Sigmoid colon (tissue), 7 donors: ENCODE data around the gene LIMS2. TPM values are rescaled to one million over a fixed set of nuclear protein-coding genes. Genes with fewer than 3 reads are reported as not detected.

Experiments
- DNase-seq: peaks from one replicate; pipeline ENCODE4 v3.0.0-alpha.2; 2019
- H3K27ac ChIP-seq, 4 donors: fragments of 200-600 bp; sonication (generic); one replicate each; pipeline ENCODE4 v1.5.1; 2016 to 2019; ENCODE audit warnings: mild to moderate bottlenecking in 1 of 4
- H3K27me3 ChIP-seq, 3 donors: fragments of 200-600 bp; sonication (generic); one replicate each; pipeline ENCODE4 v1.5.1; 2019; ENCODE audit warnings: mild to moderate bottlenecking in 1 of 3
- H3K36me3 ChIP-seq, 4 donors: fragments of 200-600 bp; sonication (generic); one replicate each; pipeline ENCODE4 v1.5.1; 2016 to 2019
- H3K4me1 ChIP-seq, 4 donors: fragments of 200-600 bp; sonication (generic); one replicate each; pipeline ENCODE4 v1.5.1; 2017 to 2019
- H3K4me3 ChIP-seq, 4 donors: fragments of 200-600 bp; sonication (generic); one replicate each; pipeline ENCODE4 v1.5.1; 2017 to 2019; ENCODE audit warnings: mild to moderate bottlenecking in 2 of 4, moderate library complexity in 1 of 4
- H3K9me3 ChIP-seq, 4 donors: fragments of 200-600 bp in 3 of 4; sonication (generic) in 3 of 4; one replicate each; pipeline versions ENCODE4 v1.5.1 to v1.6.1; 2013 to 2019
- CTCF ChIP-seq, 4 experiments: fragments of 450-650 bp in 3 of 4; fragments of 200-600 bp in 1 of 4; IDR thresholded peaks; one replicate each; pipeline ENCODE4 v1.5.1; 2016 to 2019; ENCODE audit warnings: antibody characterized with exemption in 4 of 4, mild to moderate bottlenecking in 3 of 4, moderate library complexity in 2 of 4
- EP300 ChIP-seq, 4 donors: sonication (generic); formaldehyde crosslinking; IDR thresholded peaks; one replicate each; pipeline ENCODE4 v1.6.1; 2017; ENCODE audit warnings: antibody characterized with exemption in 4 of 4
- POLR2A ChIP-seq, 2 donors: fragments of 450-650 bp; IDR thresholded peaks; one replicate each; pipeline ENCODE4 v1.6.1; 2016; ENCODE audit warnings: antibody characterized with exemption in 2 of 2, mild to moderate bottlenecking in 2 of 2, moderate library complexity in 2 of 2
- POLR2AphosphoS5 ChIP-seq, 4 donors: sonication (generic); formaldehyde crosslinking; IDR thresholded peaks; one replicate each; pipeline ENCODE4 v1.6.1; 2017; ENCODE audit warnings: antibody characterized with exemption in 4 of 4
- WGBS, 2 donors: extraction: QIAGEN DNeasy Blood & Tissue Kit; methylation state at CpG; one replicate each; pipeline ENCODE4 v1.1.7; 2013; 5-methylcytosine and 5-hydroxymethylcytosine counted together
- intact Hi-C: fragments of 100-400 bp; cut with DNase I; formaldehyde crosslinking; loops from one replicate; pipeline ENCODE4 v1.15.1; 2023
- polyA plus RNA-seq, 3 donors: library from polyadenylated mRNA; stranded (reverse); fragments of 200-250 nt; gene quantifications; one replicate each; pipeline ENCODE4 v1.2.3, GENCODE V29; 2013
- total RNA-seq, 4 donors: library from RNA; depleted of rRNA; stranded (reverse); fragments of >200 nt; gene quantifications; one replicate each; pipeline ENCODE4 v1.1.0, GENCODE V29; 2016
- donor health status: healthy with polysubstance abuse.
- donor health status: Bipolar disorder and iron deficiency.
- donor health status: healthy.

Gene LIMS2
- total and polyA plus RNA-seq, 7 donors, result 3.2 to 357 (median 125) TPM

GRCh38 chr2:127656569-127657231 lies 18.6 kb downstream of the LIMS2 start:
- TF ChIP-seq POLR2AphosphoS5 (IDR thresholded peaks at IDR 0.05) (no peak), EP300 (IDR thresholded peaks at IDR 0.05) (no peak), POLR2A (IDR thresholded peaks at IDR 0.05) (no peak), CTCF (IDR thresholded peaks at IDR 0.05) (no peak)
- H3K4me1 ChIP-seq, result peaks cover 0 to 100% (median 99%) of the 10 kb centered on the region in 4 donors
- H3K4me3 ChIP-seq, result no peak overlapping the region
- peak overlapping the region; percentile 86 to 97 (median 92) for H3K27ac ChIP-seq
- no peaks in the 10 kb centered on the region for H3K9me3 ChIP-seq
- peaks cover 7 to 51% (median 33%) of the 10 kb centered on the region in 4 donors for H3K36me3 ChIP-seq
- H3K27me3 ChIP-seq, result no peaks in the 10 kb centered on the region
- intact Hi-C loops, result no loop called here
- 81 to 87% methylated on average over 15 of the region's 15 CpGs for WGBS, 2 donors
- DNase-seq, result peak; percentile 56

GRCh38 chr2:127655209-127656073 lies 19.9 kb downstream of the LIMS2 start:
- H3K27ac ChIP-seq, result peak overlapping the region; percentile 86 to 97 (median 92)
- H3K36me3 ChIP-seq, result peaks cover 7 to 43% (median 32%) of the 10 kb centered on the region in 4 donors
- no peaks in the 10 kb centered on the region for H3K9me3 ChIP-seq
- H3K27me3 ChIP-seq, result no peaks in the 10 kb centered on the region
- 88 to 89% methylated on average over 16 of the region's 16 CpGs for WGBS, 2 donors
- intact Hi-C loops, result no loop called here
- peak overlapping the region in 1 of 4 donors; percentile 2 for H3K4me3 ChIP-seq
- DNase-seq, result peak; percentile 79
- H3K4me1 ChIP-seq, result peaks cover 0 to 100% (median 99%) of the 10 kb centered on the region in 4 donors
- TF ChIP-seq POLR2A (IDR thresholded peaks at IDR 0.05) (no peak), POLR2AphosphoS5 (IDR thresholded peaks at IDR 0.05) (peak in 2 of 4 donors; percentile 45 to 53)

GRCh38 chr2:127654838-127655175 lies 20.5 kb downstream of the LIMS2 start:
- peaks cover 0 to 100% (median 99%) of the 10 kb centered on the region in 4 donors for H3K4me1 ChIP-seq
- H3K27ac ChIP-seq, result peak overlapping the region; percentile 86 to 97 (median 92)

GRCh38 chr2:127654084-127654837 lies 21.1 kb downstream of the LIMS2 start:
- DNase-seq, result peak; percentile 64
- 89 to 93% methylated on average over 24 of the region's 24 CpGs for WGBS, 2 donors
- Histone ChIP-seq H3K9me3 (no peaks in the 10 kb centered on the region), H3K4me3 (no peak overlapping the region), H3K27ac (peak overlapping the region; percentile 86 to 97 (median 92)), H3K27me3 (no peaks in the 10 kb centered on the region), H3K36me3 (peaks cover 7 to 40% (median 31%) of the 10 kb centered on the region in 4 donors), H3K4me1 (peaks cover 0 to 100% (median 99%) of the 10 kb centered on the region in 4 donors)
- intact Hi-C loops, result no loop called here
- TF ChIP-seq CTCF (IDR thresholded peaks at IDR 0.05), result no peak
- peak in 2 of 4 donors; percentile 2 to 12 for TF ChIP-seq POLR2AphosphoS5 (IDR thresholded peaks at IDR 0.05)

More at GRCh38 chr2:127654838-127655175, 20.5 kb downstream of the LIMS2 start:
- no peaks in the 10 kb centered on the region for H3K27me3 ChIP-seq
- H3K9me3 ChIP-seq, result no peaks in the 10 kb centered on the region
- no peak for TF ChIP-seq CTCF (IDR thresholded peaks at IDR 0.05)
- no peak for TF ChIP-seq POLR2A (IDR thresholded peaks at IDR 0.05)
- no peak for TF ChIP-seq EP300 (IDR thresholded peaks at IDR 0.05)
- WGBS, 2 donors, result 93 to 94% methylated on average over 8 of the region's 8 CpGs
- intact Hi-C loops, result no loop called here
- peak; percentile 63 for DNase-seq
- no peak overlapping the region for H3K4me3 ChIP-seq
- peaks cover 7 to 40% (median 30%) of the 10 kb centered on the region in 4 donors for H3K36me3 ChIP-seq
